HG03045 (cell line): ENCODE data around the gene PRKAA1.

Experiments
- ATAC-seq: cut with Tn5 transposase; IDR thresholded peaks from one replicate; pipeline ENCODE4 v1.9.1; 2021; ENCODE audit warnings: mild to moderate bottlenecking, moderate library complexity; ENCODE audit not compliant: unreplicated experiment

PRKAA1 gene

DNA sequence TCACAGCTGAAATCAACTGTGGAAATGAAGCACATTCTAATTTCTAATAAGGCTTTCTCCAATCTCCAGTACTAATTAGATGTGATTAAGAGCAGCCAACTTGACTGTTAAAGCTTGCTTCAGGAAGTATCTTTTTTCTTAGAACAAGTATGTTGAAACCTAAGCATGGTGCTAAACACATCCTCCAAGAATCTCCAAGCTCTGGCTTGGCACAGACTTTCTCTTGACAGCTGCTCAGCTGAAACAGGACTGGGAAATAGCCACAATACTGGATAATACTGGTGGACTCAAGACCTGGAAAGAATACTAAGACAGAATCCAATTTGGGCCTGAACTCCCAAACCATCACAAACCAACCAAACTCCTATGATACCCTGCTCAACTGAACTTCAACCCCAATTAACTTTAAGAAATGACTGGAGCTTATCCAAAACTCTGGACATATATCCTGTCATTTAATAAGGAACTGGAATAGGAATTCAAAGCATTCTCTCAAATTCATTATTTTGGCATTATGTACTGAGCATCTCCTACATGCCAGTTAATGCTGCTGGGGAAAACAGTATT lies 16.2 kb downstream of the PRKAA1 start:
- no peak for ATAC-seq

- ATAC-seq, result no peak
These were observed 17.3 kb downstream of the PRKAA1 start for GRCh38 chr5:40780858-40781257.

DNA sequence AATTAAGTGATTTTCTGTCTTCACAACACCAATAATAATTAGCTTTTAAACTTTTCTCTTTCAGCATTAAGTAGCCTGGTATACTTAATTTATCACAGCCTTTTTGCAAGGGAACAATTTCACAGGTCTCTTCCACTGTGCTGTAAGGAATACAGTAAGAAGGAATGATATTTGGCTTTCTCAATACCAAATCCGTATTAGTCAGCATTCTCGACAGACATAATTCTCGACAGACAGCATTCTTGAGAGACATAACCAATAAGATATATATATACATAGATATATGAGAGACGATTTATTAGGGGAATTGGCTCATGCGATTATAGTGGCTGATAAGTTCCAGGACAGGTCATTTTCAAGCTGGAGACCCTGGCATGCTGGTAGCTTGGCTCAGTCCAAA lies 18.0 kb downstream of the PRKAA1 start:
- ATAC-seq, result no peak

DNA sequence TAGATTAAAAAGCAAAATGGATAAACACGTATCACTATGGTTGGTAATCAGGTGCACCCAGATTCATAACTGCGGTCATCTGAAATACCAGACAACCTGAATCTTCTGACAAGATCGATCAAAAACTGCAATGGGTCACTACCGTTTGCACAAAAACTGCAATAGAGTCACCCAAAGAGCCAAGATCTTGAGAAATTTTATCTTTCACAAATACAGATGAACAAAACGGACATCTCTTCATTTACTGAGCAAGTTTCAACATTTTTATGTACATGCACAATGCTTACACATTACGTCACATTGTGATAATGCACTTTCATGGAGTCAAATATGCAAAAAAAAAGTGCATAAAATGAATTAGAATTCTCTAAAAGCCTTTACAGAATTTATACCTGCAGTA lies 18.6 kb downstream of the PRKAA1 start:
- ATAC-seq, result no peak

GRCh38 chr5:40778133-40778532 lies 20.0 kb downstream of the PRKAA1 start:
- no peak for ATAC-seq

GRCh38 chr5:40776658-40776977 lies 21.6 kb downstream of the PRKAA1 start:
- no peak for ATAC-seq

DNA sequence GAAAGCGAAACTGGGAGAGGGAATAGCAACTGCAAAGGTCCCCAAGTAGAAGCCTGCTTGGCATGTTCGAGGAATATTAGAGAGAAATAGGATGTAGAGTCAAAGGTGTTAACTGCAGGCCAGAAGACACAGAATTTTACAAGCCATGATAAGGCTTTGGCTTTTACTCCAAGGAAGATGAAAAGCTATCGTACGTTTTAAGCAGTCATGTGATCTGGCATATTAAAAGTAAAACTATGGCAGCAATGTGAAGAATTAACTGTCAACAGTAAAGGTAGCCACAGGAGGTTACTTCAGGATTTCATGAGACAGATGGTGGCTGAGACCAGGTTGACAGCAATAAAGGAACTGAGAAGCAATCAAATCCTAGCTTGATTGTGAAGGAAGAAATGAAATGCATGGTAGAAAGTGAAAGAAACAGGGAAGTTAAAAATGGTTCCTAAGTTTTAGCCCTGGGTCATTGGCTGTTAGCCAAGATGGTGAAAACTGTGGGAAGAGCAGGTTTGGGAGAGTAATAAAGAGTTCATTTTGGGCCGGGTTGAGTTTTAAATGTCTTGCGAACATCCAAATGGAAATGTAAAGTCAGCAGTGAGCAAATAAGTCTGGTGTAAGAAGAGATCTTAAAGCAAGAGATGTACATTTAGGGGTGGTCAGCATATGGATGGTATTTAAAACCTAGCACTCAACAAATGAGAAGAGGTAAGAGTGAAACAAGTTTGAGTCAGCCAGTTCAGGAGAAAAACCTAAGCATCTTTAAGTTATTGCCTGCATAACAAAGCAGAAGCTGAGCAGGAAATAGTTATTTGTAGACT lies 22.1 kb downstream of the PRKAA1 start:
- ATAC-seq, result no peak

DNA sequence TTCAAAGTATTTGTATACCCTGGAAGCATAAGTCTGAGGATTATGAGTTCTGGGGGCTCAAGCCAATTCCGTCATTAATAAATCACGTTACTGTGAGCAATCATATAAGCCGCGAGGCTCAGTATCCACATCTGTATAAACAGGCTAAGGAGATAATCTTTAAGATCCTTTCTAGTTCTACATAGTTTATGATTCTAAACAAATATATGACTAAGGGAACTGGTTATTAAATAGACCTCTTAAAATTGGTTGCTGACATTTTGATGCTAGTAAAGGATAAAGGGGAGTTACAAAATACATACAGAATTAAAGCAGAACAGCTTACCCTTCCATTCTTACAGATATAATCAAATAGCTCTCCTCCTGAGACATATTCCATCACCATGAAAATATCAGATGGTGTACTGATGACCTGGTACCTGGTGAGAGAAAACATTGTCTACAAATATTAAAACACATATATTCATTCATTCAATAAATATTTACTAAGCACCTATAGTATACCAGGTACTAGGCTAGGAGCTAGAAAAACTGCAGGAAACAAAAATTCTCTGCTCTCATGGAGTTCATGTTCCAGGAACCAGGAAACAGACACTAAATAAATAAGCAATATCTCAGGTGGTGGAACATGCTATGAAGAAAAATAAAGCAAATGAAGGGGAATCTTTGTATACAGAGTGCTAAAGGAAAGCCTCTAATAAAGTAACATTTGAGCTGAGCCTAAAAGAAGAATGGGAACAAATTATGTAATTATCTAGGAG lies 22.9 kb downstream of the PRKAA1 start:
- no peak for ATAC-seq

DNA sequence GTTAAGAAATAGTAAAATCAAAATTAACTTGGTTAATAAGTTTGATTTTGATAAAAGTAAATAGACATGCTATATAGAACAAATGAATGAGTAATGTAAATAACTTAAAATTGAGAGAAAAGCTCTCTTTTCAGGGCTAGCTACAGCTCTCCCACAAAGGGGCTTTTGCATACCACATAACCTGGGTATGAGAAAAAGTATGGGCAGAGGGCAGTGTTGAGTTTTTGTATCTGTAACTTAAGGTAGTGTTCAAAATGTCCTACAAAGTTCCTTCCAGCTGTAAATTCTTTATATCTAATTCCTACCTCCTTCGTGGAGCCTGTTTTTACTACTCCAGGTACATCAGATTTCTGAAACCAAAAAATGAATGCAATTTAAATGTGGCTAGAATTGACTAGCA lies 23.6 kb downstream of the PRKAA1 start:
- no peak for ATAC-seq

- no peak for ATAC-seq
These were observed 27.4 kb downstream of the PRKAA1 start for GRCh38 chr5:40770764-40771163.

DNA sequence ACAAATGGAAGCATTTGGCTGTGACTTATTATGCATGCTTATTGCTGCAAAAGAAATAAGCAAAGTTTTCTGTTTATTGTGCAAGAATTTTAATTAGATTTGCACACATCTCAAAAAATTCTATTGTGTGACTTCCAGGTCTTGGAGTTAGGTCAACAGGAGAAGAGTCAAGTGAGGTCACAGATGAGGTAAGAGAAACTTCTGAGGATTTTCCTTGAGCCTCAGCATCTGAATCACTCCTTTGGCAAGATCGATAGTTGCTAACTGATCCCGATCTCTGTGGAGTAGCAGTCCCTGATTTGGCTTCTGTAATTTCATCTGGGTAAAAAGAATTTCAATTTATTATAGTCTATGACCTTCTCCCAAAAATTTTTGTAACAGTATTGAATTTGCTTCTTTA lies 35.5 kb downstream of the PRKAA1 start:
- ATAC-seq, result no peak

DNA sequence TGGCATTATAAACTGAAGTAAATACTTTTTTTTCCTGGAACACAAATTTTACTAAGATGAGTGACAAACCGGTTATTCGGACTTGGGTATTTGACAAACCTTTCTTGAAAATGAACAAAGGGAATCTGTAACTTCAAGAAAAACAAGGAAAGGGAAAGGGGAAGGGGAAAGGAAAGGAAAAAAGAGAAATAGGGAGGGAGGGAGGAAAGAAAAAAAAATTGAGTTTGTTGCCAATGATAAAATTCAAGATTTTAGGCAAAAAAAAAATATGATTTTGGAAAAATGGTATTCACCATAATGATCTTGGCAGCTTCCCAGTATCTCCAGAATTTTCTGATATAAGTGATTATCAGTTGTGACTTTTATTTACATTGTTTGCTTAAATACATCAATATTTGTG lies 40.8 kb downstream of the PRKAA1 start:
- no peak for ATAC-seq

- ATAC-seq, result peak; percentile 93
These were observed 42.5 kb downstream of the PRKAA1 start, which contains the start of gene TTC33 for GRCh38 chr5:40755407-40756365. TSS of gene TTC33 (minus strand) at chr5:40755961. CDS start at chr5:40747018, 8,943 bp downstream.

DNA sequence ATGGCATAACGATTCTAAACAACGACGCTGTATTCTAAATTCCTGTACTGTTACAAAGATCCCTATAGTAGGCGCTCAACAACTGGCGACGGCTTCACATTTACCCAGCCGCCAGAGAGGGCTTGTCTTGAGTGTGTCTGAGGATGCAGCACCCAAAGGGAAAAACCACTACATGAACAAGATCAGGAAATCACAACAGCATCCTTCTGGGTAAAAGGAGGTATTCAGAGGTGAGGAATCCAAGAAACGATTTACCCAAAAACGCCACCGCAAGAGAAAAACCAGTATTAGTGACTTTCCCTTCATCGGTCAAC lies 43.1 kb downstream of the PRKAA1 start:
- peak; percentile 85 for ATAC-seq

DNA sequence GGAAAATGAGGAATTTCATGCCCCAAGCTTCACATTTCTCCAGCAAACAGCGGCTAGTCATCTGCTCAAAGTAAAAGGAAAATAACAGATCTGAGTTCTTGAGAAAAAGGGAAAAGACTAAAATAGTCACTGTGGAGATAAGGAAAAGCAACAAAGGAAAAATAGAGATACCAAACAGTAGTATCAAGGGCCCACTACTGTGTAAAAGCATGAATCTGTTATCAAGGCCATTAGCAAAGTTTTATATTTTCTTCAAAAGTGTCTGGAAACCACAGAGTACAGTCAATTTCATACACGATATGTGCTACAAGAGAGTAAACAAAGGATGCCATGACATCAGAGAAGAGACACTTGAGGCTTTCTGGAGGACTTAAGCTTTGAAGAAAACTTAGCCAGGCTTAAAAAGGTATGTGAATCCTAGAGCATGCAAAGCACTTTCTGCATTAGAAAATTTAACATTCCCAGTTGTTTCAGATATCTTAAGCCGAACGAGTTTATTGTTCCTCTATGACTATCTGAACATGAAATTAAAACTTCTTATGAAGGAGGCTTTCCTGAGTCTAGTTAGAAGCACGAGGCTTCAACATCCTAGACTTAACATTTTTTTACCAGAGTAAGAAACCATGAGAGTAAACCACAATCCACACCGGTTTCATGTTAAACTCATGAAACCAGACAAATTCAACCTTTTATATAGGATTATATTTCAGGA lies 43.6 kb downstream of the PRKAA1 start:
- ATAC-seq, result peak; percentile 5

DNA sequence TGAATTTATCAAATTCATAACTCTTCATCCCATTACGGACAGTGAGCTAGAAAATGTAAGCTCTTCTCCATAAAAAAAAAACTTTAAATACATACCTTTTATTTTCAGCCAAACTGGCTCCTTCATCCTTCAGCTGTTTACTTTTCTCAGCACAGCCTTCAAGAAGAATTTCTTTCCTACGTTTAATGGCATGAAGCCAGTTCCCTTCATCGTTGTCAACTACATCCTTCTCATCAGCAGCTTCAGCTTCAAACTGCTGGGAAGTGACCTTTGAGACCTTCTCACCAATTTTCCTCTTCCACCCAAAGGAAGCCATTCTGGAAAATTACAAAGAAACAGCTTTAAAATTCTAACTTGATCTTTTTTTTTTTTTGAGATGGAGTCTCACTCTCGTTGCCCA lies 51.5 kb downstream of the PRKAA1 start:
- ATAC-seq, result no peak

DNA sequence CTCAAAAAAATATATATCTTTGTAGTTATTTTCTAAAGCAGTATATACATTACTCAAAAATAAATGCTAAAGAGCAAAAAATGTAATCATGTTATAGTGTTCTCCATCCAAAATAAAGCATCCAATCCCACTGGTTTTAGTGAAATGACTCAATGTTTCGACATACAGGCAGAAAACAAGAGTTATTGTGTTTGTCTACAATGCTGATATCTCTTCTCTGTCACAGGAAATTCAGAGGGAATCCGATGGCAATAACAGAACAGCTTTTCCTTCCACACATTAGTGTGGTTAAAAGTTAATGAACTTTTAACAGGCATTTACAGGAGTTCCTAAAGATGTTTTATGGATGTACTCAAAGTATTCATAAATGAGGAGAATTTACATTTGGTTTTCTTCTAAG lies 54.4 kb downstream of the PRKAA1 start:
- ATAC-seq, result no peak

DNA sequence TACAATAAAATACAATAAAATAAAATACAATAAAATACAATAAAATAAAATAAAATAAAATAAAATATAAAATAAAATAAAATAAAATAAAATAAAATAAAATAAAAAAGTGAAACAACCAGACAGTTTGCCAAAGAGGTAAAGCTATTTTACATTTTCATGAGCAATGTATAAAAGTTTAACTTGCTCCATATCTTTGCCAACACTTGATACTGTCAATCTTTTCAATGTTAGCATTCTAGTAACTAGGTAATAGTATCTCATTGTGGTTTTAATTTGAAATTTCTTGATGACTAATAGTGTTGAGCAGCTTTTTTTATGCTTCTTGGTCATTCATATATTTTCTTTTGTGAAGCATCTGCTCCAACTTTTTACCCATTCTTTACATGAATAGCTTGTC lies 59.7 kb downstream of the PRKAA1 start:
- no peak for ATAC-seq

GRCh38 chr5:40736103-40736875 lies 61.9 kb downstream of the PRKAA1 start:
- no peak for ATAC-seq

- no peak for ATAC-seq
These were observed 62.6 kb downstream of the PRKAA1 start for GRCh38 chr5:40735609-40736008.
